GM12892 (cell line): ENCODE measurements around the gene RAB4A.

Experiments
- POLR2A ChIP-seq: IDR thresholded peaks from 2 replicates; pipeline ENCODE4 v1.6.1; 2011; ENCODE audit warnings: low read depth, low read length, control low read depth
- POLR2AphosphoS5 ChIP-seq: IDR thresholded peaks from 2 replicates; pipeline ENCODE4 v1.6.1; 2011; ENCODE audit warnings: low read depth, low read length, control low read depth
- TAF1 ChIP-seq: IDR thresholded peaks from 2 replicates; pipeline ENCODE4 v1.6.1; 2011; ENCODE audit warnings: low read depth, mild to moderate bottlenecking, control low read depth, low read length, borderline replicate concordance

DNA sequence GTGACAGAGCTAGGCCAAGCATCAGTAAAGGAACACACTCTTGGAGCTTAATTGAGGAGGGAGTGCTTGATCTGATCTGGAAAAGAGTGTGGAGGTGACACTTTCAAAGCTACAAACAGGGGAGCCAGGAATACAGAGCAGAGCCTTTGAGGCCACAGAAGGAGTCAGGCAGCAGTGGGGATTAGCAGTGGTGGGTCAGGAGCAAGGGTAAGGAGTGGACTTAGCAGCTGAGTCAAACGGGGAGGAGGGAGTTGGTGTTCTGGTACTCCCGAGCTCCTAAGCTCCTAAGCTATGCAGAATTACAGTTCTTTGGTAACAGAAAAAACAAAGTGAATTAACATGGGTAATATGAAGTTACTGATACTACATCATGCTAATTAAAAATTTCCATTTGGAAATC, 14.5 kb downstream of the RAB4A start:
- TF ChIP-seq POLR2A: no peak
- no peak for TF ChIP-seq TAF1
- TF ChIP-seq POLR2AphosphoS5: no peak
